GM18505 (cell line): ENCODE results near the gene FAM118A.
"Not testable (repeated sequence)": the region's sequence is repeated elsewhere in the genome, so short reads cannot be mapped to it uniquely, and the experiment has no call there.

ENCODE experiments used
- ATAC-seq: cut with Tn5 transposase; IDR thresholded peaks from one replicate; pipeline ENCODE4 v1.9.1; 2021; ENCODE audit not compliant: unreplicated experiment
- POLR2A ChIP-seq: IDR thresholded peaks from 4 replicates; pipeline ENCODE4 v1.6.1; 2011; ENCODE audit warnings: borderline replicate concordance; ENCODE audit not compliant: insufficient read depth, insufficient read length; ENCODE audit errors: extremely low read depth

FAM118A gene

DNA sequence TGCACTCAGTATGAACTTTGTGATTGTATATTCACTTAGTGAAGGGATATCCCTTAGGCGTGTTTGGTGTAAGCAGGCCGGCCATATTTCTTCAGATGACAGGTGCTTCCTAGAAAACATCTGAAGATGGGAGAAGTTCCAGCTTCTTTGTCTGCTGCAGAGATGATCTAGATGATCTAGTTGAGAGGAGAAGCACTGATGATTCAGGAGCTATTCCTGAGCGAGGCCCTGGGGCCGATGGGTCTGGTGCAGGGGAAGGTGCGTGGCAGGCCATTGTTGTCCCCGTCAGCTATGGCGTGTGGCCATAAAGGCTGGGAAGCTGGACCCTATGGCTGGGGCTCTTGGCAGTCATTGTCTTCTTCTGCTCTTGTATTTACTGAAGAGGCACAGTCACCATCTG lies 14.0 kb downstream of the FAM118A start:
- TF ChIP-seq POLR2A = no peak
- no peak for ATAC-seq

DNA sequence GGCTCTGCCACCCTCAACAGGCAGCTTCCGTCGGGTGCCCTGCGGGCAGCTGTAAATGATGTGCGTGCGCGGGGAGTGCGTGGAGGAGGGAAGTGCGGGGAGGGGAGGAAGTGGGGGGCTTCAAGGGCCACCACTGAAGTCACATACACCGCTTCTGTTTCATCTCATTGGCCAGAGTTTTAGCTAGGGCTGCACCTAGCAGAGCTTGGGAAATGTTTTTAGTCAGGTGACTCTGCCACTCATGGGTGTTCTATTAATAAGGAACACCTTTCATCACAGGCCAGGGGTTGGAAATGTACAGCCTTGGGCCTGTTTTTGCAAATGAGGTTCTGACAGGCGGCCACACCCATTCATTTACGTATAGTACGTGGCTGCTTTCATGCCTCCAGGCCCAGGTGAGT lies 14.6 kb downstream of the FAM118A start:
- ATAC-seq = no peak
- no peak for TF ChIP-seq POLR2A

DNA sequence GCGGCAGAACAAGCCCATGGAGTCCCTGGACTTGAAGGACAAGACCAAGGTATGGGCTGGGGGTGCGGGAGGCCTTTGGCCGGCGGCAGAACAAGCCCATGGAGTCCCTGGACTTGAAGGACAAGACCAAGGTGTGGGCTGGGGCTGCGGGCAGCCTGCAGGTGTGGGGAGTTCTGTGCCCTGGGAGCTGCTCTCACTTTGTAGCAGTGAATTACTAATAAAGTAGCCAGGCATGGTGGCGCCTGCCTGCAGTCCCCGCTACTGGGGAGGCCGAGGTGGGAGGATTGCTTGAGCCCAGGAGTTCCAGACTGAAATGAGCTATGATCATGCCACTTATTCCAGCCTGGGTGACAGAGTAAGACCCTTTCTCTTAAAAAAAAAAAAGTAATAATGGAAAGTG lies 18.5 kb downstream of the FAM118A start:
- ATAC-seq = not testable (repeated sequence)

DNA sequence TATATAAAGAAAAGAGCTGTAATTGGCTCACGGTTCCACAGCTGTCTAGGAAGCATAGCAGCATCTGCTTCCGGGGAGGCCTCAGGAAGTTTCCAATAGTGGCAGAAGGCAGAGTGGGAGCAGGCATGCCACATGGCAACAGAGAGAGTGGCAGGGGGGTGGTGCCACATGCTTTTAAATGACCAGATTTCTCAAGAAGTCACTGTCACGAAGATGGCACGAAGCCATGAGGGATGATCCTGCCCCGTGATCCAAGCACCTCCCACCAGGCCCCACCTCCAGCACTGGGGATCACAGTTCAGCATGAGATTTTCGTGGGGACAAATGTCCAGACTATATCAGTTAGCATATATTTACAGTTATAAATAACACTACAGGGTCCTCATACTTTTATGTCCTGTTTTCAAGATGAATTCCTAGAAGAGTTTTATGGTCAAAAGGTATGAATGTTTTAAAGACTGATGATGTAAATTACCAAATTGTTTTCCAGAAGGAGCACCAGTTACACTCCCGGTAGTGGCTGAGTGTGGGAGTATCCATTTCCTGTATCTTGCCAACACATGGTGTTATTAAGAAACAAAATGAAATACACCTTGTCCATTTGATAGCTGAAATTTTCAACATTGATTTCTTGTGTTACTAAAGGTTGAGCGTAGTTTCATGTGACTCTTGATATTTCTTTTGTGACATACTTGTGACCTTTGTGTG lies 19.2 kb downstream of the FAM118A start:
- no peak for TF ChIP-seq POLR2A

DNA sequence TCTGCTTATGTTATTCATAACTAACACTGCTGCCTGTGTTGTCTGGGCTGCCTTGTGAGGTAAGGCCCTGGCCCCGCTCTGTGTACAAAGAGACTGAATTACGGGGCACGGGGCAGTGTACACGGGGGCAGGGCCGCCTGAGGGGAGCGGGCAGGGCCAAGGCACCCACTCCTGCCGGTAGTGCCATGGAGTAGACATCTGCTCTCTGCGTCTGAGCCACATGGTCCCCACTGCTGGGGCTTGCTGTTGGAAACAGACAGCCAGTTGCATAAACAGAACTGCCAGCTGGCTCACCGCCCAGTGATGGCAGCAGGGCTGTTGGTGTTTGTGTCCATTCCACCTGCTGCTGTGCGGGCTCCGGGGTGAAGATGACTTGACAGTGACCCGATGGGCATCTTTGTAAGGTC lies 19.8 kb downstream of the FAM118A start:
- TF ChIP-seq POLR2A = no peak
- ATAC-seq = no peak

More for the DNA sequence above, 19.2 kb downstream of the FAM118A start:
- no peak for ATAC-seq

DNA sequence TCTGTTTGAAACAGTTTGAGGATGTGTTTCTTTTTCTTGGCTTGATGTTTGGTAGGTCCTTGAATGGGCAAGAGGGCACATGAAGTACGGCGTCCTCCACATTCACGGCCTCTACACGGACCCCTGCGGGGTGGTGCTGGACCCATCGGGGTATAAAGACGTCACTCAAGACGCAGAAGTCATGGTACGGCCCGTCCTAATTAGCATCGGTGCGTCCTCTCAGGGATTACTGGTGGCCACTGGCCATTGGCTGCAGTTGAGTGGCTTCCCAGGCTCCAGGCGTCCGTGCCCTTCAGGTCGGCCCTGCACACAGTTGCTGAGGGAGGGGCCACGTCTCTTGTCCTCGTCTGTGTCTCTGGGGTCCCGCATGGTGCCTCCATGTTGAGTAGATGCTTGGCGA lies 20.8 kb downstream of the FAM118A start:
- no peak for ATAC-seq
- TF ChIP-seq POLR2A = no peak

DNA sequence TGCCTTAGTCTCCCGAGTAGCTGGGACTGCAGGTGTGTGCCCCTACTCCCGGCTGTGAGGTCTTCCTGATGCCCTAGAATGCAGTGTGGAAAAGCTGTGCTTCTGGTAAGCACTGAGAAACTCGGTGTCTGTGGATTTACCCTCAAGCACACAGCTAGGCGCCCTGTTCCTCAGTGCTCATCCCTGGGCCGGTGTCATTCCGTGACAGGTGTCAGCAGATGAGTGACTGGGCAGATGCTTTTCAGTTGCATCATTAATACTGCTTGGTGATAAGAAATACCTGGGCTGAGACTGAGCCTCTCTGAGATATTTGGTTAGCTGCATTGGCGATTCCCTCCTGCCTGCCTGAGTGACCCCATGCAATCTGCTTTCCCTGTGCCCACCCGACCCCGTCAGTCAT lies 21.8 kb downstream of the FAM118A start:
- no peak for ATAC-seq
- no peak for TF ChIP-seq POLR2A

DNA sequence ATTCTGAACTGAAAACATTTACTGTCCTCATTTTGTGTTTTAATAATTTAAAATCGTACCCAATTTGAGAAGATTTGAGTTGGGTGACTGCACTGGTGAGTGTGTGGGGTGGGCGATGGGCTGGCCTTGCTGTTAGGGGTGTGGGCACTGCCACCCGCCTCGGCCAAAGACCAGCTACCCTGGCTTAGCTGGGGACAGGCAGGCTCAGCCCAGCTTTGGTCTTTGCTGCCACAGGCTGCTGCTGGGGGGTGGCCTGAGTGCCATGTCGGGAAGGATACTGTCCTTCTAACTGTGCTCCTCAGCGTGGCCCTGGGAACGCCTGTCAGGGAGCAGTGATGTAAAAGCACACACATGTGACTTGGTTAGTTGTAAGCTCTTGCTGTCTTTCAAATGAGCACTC lies 22.3 kb downstream of the FAM118A start:
- ATAC-seq = no peak
- TF ChIP-seq POLR2A = no peak

DNA sequence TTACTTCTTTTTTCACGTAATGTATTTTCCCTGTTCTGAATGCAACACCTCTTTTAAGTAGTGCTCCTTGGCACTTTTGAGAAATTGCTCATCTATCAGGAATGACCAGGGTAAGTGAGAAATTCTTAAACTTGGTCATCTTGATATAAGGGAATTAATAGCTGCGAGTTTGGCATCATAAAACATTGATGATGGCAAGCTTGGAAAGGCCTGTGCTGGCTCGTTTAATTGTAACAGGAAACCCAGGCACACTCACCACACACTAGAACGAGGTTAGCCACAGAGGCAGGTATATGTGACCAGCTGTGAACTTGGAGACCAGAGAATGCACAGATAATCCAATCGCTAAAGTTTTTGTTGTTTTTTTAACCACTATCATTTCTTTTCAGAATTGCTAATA lies 24.3 kb downstream of the FAM118A start:
- ATAC-seq = no peak
- no peak for TF ChIP-seq POLR2A

DNA sequence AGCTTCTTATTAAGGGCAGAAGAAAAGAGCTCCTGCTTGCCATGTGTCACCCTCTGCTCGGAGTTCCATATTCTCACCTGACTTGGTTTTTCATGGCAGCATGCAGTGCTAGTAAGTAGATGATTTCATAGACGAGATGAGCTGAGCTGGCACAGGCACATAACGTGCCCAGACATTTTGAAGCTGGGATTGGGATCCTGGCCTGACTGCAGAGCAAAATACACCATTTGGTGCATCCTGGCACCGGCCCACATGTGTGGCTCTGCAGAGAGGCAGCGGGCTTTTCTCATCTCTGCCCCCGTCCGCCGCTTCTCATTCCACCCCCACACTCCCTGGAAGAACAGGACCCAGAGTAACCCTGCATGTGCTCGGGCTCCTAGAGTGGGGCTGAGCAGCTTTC lies 24.8 kb downstream of the FAM118A start:
- TF ChIP-seq POLR2A = no peak
- no peak for ATAC-seq

DNA sequence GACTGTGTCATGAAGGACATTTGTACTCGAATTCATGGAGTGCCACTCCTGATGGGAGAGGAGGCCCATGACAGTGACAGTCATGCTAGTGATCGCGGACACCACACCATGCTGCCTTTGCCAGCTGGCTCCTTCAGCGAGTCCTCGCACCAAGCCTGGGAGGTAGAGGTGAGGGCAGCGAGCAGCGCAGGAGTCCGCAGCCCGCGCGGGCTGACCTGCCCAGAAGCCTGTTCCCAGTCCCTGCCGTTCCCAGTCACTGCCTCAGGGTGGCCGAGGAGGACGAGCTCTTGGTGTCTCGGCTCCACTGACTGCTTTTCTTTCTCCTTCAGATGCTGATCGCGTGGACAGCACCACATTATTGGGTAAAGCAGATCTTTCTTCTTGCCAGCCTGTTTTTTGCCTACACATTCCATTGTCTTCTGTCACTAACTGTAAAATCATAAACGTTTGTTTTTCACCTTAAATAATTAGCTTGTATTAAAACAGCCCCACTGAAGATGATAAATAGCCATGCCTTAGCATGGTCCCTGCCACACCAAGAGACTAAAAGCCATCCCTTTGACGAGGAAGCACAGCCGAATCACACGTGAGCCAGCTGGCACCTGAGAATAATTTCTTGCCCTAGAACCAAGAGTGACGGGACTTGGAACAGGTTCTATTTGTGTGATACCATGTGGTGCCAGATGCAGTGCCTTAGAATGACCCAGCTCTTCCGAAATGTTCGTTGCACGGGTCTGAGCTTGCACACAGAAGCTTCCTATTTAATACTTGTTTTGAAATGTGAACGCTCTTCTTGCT lies 25.5 kb downstream of the FAM118A start:
- TF ChIP-seq POLR2A = no peak
- ATAC-seq = no peak

DNA sequence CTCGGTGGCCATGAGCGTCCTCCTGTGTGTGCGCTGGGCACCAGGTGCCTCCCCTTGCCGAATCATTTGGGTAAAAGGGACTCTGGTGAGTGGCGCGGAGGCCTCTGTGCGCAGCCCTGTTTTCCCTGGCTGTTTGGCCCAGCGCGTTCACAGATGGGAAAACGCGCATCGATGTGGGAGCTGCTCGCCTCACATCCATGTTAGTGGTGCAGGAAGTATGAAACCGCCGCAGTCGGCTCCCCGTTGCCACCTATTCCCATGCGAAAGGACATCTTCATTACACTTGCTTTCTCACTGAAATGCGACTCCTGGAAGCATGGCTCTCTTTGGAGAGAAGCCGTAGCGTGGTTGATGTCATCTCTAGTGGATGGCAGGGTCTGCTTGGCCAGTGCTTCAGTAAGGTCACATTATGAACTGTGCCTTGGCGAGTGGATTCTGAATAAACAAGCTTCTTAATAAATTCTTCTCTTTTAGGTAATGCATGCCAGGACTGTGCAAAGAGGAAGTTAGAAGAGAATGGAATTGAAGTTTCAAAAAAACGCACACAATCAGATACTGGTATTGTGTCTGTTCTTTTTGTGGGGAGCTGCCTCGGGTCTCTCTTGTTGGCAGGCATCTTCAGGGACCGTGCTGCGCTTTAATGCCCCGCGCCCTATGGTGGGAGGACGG lies 26.3 kb downstream of the FAM118A start:
- no peak for TF ChIP-seq POLR2A
- no peak for ATAC-seq

DNA sequence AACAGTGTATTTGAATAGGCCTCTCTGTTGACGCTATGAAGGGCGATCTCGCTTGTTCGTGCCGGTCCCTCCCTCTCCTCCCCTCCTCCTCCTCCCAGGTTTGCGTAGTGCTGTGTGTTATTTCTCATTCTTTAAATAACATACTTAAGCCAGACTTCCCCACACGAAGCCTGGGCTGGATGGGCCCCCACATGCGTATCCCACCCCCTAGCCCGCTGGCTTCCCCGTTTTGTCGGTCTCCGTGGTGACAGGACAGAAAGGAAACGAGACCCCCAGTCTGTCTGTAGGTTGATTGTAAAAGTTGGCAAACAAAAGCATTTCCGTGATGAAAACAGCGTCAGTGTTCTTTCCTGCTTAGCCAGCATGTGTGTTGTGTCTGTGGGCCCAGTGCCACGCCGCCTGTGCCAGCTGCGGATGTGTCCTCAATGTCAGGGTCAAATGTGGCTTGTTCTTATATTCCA lies 27.3 kb downstream of the FAM118A start:
- no peak for ATAC-seq
- no peak for TF ChIP-seq POLR2A

DNA sequence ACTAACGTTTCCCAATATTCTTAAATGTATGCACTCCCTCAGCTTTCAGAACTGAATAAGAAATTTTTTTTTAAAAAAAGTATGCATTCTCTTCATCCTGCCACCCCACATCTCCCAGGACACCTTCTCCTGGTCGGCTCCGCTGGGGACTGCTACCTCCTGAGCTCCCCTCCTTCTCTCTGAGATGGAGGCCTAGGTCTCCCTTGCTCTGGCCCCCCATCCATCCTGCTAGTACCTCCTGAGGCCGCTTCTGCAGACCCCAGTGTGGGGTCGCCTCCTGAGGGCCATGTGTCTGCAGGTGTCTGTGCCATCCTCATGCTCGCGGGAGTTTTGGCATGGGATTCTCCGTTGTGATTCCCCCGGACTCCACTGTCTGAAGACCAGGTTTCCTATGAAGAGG lies 27.8 kb downstream of the FAM118A start:
- no peak for TF ChIP-seq POLR2A
- no peak for ATAC-seq
